GM20431 (cell line): ENCODE results near the gene EPHA2.

Experiments used
- in situ Hi-C: fragments of 300-500 bp; cut with MseI, MboI; formaldehyde crosslinking; loops from one replicate; pipeline ENCODE4 v1.15.0; 2020; ENCODE audit warnings: low sequenced_read_pairs; ENCODE audit not compliant: unreplicated experiment

EPHA2 gene

DNA sequence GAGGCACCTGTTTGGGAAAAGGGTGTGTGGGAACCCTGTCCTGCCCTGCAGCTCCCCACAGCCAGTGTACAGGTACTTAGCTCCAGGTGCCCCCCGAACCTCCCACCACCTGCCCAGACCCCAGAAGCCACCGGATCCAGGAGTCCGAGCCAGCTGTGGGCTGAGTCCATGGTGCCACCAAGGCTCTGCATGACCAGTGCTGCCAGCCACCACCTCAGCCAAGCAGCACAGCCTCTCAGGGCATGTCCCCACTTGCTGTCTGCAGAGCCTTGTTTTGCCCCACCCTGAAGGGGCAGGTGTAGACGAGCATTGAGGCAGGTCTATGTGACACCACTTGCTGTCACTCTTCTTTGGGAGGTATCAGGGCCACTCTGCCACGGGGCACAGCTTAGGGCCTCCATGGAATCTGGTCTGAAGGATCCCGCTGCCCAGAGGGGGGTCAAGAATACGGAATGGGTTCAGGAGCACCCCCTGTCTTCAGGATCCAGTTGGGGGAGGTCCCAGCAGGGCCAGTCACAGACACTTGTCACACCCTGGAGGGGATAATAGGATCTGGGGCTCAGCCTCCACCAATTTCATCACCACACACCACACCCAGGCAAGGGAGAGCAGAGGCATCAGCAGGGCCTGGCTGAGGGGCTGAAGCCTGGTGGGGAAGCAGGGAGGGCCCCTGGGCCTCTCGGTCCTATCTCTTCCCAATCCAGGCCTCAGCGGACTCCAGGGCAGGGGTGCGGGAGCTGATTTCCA lies 28.9 kb upstream of the EPHA2 start:
- in situ Hi-C loops: loop anchor here (5.0 kb wide), 1 partner anchor 102 kb away; no protein-coding TSS in a partner anchor

DNA sequence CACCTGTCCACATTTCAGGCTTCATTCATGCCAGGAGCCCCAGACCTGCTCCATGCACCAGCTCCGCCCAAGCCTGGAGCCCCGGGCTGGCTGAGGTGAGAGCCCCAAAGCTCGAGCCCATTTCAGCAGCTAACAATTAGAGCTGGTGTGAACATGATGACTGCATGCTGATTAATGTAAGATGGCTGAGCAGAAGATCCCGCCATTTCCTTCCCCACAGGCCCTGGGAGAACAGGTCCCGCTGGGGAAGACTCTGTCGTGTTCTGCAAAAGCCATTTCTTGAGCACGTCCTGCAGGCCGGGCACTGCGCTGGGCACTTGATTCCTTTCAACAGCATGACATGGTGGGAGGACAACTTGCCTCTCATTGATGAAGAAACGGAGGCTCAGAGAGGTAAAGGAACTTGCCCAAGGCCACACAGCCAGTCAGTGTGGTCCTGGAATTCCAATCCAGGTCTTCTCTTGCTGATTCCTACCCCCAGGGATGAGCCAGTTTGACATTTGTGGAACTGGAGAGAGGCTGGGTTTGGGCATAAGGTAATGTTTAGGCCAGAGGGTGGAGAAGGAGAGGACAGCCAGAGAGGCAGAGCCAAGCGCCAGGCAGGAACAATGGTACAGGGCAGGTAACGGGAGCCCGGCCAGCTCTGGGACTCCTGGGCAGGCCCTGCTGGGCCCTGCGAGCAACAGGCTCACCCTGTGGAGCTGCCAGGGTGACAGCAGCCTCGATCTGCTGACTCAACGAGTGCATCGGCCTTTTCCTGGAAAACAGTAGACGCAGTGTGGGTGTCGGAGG lies 28.1 kb upstream of the EPHA2 start:
- in situ Hi-C loops: no loop called here

DNA sequence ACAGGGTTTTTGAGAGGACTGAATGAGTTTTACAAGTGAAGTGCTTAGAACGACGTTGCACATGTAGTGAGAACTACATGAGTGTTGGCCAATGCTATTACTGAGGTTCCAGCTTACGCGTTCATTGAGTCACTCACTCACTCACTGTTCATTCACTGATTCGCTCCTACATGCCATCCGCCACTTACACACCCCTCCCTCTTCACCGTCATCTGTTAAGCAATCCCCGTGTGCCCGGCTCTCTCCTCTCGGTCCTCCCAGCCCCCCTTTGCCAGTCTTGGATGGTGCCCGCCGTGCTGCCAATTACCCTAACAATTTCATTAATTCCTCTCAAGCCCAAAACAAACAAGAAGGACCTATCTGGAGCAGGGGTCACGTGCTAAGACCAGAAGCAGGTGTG lies 27.3 kb upstream of the EPHA2 start:
- in situ Hi-C loops: no loop called here

DNA sequence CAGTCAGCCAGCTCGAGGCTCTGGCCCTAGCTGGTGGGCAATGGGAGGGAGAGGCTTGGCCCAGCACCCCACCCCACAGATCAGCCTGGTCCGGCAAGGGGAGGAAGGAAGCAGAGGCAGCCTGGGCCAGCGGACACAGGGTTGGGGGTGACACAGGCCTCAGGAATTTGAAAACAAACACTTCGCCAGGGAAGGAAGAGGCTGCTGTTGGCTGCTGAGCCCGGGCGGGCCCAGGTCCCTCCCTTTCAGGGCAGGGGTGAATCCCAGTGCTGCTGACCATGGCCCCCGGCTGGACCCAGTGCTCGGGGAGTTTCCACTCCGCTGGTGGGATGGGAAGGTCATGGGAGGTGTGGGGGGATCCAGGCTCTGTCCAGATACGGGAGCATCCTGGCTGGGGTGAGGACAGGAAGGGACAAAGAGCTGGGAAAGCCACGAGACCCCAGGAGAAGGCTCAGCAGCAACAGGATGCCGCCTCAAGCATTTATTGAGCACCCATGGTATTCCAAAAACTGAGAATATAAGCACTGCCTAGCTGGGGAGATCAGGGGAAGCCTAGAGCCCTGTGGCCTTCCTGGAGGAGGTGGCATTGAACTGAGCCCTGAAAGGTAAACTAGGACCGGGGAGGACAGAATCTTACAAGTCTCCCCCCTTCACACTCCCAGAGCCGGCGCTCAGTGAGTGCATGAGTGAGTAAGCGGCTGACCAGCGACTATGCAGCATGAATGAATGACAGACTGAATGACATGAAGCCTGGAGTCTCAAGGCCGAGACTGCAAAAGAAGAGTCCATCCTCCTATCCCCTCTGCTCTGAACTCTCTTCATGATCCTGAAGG lies 26.2 kb upstream of the EPHA2 start:
- in situ Hi-C loops: no loop called here

DNA sequence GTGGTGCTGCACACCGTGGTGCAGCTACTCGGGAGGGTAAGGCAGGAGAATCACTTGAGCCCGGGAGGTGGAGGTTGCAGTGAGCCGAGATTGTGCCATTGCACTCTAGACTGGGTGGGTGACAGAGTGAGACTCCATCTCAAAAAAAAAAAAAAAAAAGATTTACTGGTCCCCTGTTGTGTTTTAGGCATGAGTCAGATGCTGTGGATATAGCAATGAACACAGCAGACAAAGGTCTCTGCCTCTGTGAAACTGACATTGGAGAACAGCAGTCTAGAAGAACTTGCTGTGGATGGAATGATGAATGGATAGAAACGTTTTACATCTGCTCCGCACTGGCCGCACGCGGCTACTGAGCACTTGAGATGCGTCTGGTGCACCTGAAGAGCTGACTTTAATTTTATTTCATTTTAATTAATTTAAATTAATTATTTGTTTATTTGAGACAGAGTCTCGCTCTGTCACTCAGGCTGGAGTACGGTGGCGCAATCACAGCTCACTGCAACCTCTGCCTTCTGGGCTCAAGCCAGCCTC lies 24.5 kb upstream of the EPHA2 start:
- in situ Hi-C loops: no loop called here

DNA sequence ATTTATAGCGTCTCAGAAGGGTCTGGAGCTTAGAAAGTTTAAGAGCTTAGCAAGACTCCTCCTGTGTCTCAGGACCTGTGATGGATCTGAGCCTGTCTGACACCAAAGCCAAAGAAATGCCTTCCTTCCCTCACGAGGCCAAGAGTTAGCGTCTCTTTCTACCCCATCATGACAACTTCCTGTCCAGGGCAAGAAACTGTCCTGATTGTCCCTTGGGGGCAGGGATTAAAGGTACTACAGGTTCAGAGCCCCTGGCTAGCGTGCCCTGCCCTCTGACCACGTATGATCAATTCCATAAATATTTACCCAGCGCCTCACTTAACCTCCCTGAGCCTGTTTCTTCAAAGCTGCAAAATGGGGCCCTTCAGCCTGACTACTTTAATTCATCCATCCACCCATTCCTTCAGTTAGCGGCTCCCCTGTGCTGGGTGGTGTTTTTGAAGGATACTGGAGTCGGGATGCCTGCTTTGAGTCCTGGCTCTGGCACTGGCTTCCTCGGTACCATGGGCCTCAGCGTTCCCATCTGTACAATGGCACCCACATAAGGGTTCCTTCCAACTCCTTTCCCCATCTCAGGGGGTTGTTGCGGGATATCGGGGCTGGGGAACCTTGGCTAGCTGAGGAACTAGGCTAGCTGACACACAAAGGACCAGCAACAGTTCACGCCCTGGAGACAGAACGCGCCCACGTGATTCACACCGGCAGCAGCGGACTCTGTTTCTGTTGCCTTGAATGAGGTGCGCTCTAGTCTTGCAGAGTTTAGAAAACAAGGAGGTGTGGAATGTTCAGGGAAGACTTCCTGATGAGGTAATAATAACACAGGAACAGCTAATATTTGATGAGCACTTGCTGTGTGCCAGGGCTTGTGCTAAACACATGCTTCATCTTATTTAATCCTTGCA lies 23.0 kb upstream of the EPHA2 start:
- in situ Hi-C loops: no loop called here

DNA sequence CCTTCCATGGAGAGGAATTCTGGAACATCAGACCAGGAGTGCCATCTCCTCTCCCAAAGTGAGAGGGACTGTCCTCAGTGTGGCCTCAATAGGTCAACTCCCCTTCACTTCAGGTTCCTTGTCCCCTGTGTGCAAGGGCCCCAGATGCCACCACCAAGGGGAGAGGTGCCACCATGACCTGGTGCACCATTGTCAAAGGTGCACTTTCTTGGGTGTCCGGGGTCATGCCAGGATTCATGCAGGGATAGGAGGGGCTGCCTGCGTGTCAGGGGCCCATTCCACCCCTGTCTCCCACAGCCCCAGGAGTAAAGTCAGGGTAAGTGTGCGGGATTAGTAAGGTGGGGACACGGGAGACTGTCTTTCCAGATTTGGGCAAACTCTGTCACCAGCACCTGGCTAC lies 21.4 kb upstream of the EPHA2 start:
- in situ Hi-C loops: no loop called here

DNA sequence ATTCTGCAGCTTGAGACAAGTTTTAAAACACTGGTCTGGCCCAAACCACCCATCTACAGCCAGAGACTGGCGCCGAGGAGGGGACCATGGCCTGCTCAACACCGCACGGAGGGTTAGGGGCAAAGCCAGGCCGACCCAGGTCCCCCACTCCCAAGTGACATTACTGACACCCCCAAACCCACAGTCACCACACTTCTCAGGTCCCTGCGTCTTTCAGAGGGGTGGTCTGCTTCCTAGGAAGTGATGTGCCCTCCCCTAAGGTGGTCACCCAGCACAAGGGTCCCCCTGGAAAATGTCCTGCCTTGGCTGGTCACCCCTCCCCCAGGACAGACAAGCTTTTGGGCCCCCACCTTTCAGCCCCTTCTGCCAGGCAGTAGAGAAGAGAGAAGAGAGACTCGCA lies 20.8 kb upstream of the EPHA2 start:
- in situ Hi-C loops: no loop called here

DNA sequence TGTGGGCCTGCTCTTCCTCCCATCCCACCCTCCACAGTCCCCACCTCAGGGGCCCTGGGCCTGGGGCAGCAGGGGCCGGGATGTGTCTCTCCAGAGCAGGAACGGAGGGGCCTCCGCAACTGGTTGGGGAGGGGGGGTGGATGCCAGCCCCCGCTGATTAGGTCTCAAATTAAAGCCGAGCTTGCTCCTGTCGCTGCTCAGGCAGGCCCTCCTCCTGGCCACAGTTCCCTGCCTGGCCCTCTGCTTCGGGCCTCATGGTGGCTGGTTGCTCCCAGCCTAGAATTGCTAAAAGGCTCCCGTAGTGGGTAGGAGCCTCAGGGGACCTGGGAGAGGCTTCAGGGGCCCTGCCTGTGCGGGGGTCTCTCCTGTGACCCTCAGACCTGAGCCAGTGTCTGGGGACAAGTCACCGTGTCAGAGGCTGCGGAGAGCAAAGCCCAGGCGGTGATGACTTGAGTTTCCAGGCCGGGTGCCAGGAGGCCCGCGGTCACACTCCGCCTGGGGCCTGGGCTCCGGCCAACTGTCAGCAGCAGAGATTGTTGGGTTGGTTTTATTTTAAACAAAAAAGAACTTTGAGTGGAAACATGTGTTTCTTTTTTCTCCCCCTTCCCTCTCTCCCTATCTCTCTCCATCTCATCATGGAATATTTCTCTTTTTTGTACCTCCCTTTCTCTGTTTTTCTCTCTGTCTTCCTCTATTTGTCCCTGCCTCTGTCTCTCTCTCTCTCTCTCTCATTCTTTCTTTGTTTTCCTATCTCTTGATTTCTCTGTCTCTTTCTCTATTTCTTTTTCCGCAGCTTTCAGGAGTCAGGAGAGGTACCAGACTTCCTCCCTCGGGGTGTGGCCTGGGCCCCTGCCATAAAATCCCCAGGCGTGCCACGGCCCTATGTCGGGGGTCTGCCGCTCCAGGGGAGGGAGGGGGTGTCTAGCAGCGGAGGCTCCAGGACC lies 20.0 kb upstream of the EPHA2 start:
- in situ Hi-C loops: no loop called here

DNA sequence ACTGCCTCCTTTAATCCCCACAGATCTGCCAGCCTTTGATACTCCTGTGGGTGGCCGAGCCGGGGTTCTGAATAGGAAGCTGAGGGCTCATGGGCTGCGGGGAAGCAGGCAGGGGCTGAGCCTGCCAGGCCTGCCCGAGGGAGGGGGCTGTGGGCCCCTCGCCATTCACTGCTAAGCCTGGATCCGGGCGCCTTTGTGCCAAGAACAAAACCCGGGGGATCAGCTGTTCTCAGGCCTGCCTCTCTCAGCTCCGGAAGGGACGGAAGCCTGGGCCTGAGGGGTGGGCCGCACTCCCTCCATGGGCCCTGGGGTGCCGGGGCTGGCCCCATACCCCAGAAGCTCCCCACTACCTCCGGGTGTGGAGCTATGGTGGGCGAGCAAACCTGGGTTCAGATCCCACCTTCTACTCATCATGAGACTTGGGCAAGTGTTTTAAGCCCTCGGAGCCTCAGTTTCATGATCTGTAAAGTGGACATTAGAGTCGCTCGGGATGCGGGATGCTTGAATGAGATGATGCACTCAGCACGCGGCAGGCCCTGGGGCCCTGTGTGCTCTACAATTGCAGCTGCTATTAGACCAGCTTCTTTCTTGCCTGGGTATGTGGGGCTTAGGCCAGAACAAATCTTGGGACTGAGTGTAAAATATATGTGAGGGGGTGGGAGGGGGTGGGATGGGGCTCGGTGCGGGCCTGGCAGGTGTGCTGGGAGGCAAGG lies 19.2 kb upstream of the EPHA2 start:
- in situ Hi-C loops: no loop called here

DNA sequence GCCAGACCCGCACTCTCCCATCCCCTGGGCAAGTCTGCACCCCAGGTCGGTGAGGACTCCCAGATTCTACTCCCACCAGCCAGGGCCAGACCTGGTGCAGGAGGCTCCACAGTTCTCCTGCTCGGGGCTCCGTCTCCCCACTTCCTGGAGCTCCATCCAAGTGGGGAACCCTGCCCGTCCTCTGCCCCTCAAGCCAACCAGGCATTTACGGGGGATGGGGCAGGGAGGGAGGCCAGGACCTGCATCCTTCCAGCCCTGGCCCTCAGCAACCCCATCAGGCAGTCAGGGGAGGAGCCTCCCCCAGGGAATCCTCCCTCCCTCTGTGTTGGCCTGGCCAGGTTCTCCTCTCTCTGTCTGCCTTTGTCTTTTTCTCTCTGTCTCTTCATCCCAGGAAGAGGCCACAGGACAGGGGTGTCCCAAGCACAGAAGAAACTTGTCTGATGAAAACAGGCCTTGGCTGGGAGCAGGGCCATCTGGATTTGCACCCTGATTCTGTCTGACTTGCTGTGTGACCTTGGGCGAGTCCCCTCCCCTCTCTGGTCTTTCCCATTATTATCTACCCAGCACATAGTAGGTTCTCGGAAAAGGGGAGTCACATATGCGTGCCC lies 18.5 kb upstream of the EPHA2 start:
- in situ Hi-C loops: no loop called here

DNA sequence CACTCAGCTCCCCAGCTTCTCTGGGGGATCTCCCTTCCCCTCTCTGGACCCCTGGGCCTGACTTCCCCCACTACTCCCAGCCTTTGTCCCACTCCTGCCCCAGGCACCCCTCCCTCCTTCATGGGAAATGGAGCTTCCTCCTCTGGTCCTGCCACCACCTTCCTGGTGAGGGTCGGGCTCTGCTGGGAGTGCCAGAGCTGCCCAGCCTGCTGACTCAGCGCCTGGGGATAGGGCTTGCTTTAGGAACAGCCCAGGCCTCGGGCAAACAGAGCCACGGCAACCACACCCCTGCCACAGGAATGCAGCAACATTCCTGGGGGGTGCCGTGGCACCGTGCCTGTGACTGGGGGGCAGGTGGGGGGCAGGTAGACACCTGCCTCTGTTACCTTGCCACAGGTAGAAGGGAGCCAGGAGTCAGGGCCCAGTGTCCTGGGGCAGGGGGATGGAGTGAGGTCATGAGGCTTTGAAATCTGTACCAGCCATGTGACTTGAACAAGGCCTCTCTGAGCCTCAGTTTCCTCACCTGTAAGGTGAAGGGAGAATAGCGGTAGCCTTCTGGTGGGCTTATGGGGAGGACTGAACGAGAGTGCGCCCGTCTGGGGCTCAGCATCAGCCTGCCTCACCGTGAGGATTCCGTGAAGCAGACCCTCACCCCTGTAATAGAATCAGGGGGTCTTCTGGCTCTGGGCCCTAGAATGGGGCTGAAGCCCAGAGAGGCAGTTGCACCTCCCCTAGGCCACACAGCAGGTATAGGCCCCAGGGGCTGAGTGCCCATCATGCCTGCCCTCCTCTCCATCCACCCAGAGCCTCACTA lies 17.8 kb upstream of the EPHA2 start:
- in situ Hi-C loops: no loop called here

DNA sequence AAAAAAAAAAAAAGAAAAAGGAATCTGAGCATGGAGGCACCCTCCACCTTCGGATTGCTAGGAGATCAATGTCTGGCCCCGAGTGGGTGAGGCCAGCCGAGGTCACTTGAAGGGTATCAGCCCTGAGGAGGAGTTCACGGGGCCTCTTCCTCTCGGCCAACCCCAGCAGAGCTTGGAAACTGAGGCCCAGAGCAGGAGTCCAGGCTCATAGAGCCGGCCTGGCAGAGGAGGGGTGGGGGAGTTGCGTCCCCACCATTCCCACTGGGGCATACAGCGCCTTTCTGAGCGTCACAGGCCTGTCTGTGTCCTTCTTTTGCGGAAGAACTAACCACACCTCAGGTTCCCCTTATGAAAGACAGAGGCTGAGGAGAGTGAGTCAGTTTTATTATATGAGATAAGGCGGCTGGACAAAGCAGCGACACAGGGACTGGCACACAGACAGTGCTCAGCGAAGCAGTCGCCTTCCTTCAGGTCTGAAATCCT lies 17.1 kb upstream of the EPHA2 start:
- in situ Hi-C loops: no loop called here

DNA sequence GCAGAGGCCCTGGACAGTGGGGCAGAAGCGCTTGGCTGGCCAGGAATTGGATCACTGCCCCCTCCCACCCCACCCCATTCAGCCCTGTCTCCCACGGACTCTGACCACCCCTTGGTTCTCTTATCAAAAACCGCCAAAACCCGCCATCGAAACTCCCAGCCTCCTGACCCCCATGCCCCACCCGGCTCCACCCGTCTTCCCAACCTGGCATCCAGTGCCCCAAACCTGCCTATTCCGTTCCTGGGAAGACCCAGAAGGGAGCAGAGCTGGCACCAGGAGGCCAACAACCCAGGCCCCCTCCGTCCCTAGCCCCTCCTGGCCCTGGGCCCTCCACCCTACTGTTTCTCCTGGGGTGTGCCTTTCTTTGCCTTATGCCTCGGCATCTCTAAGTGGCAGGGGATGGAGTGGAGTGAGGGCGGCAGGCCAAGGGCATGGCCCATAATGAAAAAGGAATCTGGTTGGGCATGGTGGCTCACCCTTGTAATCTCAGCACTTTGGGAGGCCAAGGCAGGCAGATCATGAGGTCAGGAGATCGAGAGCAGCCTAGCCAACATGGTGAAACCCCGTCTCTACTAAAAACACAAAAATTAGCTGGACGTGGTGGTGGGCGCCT lies 16.5 kb upstream of the EPHA2 start:
- in situ Hi-C loops: no loop called here

DNA sequence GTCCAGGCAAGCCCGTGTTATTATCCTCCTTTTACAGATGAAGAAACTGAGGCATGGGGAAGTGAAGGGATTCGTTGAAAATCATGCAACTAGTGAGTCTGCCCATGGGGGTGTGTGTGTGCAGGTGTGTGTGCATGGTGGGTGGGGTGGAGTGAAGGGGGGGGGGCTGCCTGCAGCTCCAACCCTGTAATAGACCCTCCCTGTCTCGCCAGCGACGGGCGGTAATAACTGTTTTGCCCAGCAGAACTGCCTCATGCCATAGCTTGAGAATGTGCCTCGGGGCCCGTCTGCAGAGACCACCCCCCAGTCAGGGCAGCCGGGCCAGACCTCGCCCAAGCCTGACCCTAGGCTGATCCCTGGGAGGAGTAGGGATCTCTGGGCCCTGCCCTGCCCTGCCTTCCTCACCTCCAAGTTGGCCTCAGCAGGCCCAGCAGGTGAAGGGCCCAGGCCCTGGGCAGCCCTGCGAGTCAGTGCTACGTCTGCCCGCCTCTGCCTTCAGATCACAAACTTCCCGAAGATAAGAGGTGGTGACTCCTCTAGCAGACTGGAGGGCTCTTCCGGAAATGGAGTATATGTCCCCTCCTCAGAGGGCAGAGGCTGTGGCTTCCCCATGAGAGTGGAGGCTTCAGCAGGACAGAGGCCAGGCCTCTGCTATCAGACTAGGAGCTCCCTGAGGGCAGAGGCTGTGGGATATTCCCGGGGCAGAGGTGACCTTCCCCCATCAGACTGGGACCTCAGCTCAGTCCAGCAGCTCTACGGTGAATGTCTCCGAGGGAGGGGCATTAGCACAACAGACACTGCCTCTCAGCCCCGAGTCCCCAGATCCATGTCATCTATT lies 15.7 kb upstream of the EPHA2 start:
- in situ Hi-C loops: no loop called here
